GM10266 (cell line): Measurements from ENCODE around the gene C14orf180.
"Not testable (repeated sequence)": the region's sequence is repeated elsewhere in the genome, so short reads cannot be mapped to it uniquely, and the experiment has no call there.

Experiments used
- DNase-seq: peaks from one replicate; pipeline ENCODE4 v3.0.0; 2012; ENCODE audit errors: extremely low spot score
- TF ChIP-seq, protein P1 (sequence below): IDR thresholded peaks from 2 replicates; pipeline ENCODE4 v1.5.1; 2012; ENCODE audit warnings: mild to moderate bottlenecking, low read depth; ENCODE audit not compliant: control insufficient read depth, insufficient read depth; ENCODE audit errors: missing control alignments

C14orf180 gene

DNA sequence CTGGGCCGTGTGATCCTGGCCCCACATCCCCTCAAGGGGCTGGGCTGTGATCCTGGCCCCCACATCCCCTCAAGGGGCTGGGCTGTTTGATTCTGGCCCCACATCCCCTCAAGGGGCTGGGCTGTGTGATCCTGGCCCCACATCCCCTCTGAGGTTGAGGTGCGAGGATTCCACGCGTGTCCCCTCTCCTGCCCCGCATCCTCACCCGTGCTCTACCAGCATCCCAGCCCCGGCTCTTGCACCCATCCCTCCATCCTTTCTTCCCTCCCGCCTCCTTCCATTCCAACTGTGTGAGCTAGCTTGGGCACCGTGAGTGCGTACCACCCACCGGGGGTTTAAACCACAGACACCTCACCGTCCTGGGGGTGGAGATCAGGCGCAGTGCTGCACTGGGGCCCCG is 56.2 kb downstream of the C14orf180 start:
- no peak for DNase-seq
- TF ChIP-seq, protein P1, sequence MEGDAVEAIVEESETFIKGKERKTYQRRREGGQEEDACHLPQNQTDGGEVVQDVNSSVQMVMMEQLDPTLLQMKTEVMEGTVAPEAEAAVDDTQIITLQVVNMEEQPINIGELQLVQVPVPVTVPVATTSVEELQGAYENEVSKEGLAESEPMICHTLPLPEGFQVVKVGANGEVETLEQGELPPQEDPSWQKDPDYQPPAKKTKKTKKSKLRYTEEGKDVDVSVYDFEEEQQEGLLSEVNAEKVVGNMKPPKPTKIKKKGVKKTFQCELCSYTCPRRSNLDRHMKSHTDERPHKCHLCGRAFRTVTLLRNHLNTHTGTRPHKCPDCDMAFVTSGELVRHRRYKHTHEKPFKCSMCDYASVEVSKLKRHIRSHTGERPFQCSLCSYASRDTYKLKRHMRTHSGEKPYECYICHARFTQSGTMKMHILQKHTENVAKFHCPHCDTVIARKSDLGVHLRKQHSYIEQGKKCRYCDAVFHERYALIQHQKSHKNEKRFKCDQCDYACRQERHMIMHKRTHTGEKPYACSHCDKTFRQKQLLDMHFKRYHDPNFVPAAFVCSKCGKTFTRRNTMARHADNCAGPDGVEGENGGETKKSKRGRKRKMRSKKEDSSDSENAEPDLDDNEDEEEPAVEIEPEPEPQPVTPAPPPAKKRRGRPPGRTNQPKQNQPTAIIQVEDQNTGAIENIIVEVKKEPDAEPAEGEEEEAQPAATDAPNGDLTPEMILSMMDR = no peak

DNA sequence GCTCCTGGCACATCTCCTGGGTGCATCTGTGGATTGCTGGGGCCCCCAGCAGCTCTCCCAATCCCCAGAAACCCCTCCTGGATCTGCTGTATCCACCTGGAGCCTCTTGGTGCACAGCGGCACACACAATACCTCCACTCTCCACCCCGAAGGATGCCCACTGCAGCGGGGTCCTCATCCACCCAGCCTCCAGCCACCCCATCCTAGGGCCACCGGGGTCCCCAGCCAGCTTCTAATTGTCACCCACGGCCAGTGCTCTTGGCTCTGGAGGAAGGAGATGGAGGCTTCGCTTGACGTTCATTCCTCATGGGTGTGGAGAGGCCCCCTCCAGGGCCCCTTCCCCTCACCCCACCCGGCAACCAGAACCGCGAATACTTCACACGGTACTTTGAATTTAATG is 56.6 kb downstream of the C14orf180 start:
- no peak for DNase-seq
- TF ChIP-seq, protein P1 = no peak

DNA sequence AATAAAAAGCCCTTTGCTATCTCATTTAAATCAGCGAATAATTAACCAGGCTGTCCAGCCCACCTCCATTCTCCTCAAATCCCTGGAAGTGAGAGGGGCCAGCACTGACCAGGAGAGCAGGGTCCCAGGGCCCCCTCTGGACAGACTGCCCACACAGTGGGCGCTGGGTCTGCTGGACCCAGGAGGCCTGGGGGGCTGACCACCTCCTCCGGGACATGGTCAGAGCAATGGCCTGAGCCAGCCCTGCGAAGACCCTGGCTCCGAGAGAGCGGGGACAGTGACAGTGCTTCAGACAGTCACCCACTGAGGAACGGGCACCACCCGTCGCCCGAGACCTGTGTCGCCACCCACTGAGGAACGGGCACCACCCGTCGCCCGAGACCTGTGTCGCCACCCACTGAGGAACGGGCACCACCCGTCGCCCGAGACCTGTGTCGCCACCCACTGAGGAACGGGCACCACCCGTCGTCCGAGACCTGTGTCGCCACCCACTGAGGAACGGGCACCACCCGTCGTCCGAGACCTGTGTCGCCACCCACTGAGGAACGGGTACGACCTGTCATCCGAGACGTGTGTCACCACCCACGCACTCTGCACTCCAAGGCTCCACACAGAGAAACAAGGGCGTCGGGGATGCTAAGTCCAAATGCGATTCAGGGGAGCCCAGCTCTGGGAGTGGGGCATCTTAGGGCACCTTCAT is 57.4 kb downstream of the C14orf180 start:
- not testable (repeated sequence) for DNase-seq

DNA sequence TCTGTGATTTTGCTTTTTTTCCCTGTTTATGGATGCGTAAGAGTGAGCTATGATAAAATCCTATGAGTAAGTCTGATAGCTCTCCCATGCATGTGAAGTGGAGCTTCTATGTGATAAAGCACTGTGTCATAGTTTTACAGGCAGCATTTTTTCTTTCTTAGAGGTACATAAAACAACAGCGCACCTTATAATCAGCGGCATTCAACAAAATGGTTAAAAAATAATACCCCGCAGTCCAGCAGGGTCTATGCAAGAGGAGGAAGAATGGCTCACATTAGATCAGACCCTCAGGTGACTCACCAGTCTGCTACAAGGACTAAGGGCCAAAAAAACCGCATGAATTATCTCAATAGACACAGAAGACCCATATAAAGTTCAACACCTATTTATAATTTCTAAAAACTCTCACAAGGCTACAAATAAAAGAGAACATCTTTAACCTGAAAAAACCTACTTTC is 58.0 kb downstream of the C14orf180 start:
- TF ChIP-seq, protein P1 = no peak
- no peak for DNase-seq

DNA sequence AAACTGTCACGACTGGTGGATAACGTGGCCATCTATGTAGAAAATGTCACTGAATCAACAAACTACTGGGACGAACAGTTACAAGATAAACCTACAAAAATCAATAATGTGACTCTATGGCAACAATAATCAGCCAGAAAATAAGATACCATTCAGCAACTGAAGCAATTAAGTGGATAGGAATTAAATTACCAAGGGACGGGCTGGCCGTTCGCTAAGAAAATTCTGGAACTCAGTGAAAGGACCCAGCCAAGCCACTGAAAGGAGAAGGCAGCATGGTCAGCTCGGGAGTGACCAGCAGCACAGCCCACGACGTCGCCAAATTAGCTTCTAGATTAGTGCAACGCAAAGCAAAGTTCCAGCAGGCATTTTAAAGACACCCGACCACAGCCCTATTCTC is 58.6 kb downstream of the C14orf180 start:
- no peak for DNase-seq
- TF ChIP-seq, protein P1 = no peak

DNA sequence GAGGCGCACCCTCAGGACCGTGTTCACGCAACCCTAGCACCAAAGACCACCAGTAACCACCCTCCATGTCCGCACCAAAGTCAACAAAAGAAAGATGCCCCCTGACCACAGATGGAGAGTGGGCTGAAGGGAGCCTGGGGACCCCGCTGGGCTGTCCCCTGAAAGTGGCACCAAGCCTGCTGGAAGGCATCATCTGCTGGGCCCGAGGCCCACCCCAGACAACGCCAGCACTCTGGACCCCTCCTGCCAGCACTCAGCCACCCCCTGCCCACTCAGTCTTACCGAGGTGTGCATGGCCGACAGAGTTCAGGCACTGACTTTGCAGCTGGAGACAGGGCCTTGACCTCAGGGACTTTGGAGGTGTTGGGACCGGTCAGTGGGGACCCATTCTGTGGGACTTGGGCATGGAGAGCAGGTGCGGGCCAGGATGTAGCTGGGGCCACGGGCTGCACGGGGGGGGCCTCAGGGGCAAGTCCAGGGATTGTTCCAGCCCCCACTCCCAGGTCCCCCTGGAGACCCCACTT is 59.4 kb downstream of the C14orf180 start:
- no peak for DNase-seq

DNA sequence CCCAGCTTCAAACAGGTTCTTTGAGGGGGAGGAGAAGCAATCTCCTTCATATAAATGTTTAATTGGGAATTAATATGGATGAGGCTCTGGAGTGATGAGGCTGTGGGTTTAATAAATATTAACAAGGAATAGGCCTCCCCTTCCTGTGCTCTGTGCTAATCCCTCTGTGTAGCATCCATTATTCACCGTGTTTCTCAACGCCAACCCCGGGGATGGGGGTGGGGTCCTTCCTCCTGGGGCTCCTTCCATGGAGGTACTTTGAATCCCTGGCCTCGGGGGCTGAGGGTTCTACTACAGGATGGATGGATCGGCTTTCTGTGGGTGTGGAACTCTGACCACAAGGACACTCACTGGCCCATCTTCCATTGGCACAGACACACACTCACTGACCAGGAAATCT is 59.9 kb downstream of the C14orf180 start:
- DNase-seq = no peak
- TF ChIP-seq, protein P1 = no peak

More for the DNA sequence above, 59.4 kb downstream of the C14orf180 start:
- TF ChIP-seq, protein P1 = no peak
